Fibroblast of pulmonary artery (primary cell): ENCODE measurements around the gene RSPH9.

Experiments
- DNase-seq: peaks from one replicate; pipeline ENCODE4 v3.0.0-alpha.2; 2010; ENCODE audit warnings: low read depth
- H3K4me3 ChIP-seq: replicated peaks from 2 replicates; pipeline ENCODE4 v1.5.1; 2011; ENCODE audit warnings: low read depth, mild to moderate bottlenecking, control low read depth, low read length, moderate library complexity
- CTCF ChIP-seq: IDR thresholded peaks from 2 replicates; pipeline ENCODE4 v1.5.1; 2011; ENCODE audit warnings: mild to moderate bottlenecking, control low read depth, low read length, inconsistent platforms; ENCODE audit errors: missing control alignments

The RSPH9 gene, protein sequence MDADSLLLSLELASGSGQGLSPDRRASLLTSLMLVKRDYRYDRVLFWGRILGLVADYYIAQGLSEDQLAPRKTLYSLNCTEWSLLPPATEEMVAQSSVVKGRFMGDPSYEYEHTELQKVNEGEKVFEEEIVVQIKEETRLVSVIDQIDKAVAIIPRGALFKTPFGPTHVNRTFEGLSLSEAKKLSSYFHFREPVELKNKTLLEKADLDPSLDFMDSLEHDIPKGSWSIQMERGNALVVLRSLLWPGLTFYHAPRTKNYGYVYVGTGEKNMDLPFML

GRCh38 chr6:43644940-43645612 lies at the start of gene RSPH9:
TSS of gene RSPH9 (plus strand) at chr6:43645036. CDS start at chr6:43645099, 63 bp downstream.
- peak within 1 kb of the TSS; percentile 55 for H3K4me3 ChIP-seq
- peak; percentile 66 for DNase-seq
- TF ChIP-seq CTCF = no peak

GRCh38 chr6:43600595-43600994 lies 44.2 kb upstream of the RSPH9 start:
- no peak for DNase-seq
- no peak overlapping the region for H3K4me3 ChIP-seq
- TF ChIP-seq CTCF = no peak

- TF ChIP-seq CTCF = no peak
- DNase-seq = peak; percentile 89
- no peak overlapping the region for H3K4me3 ChIP-seq
These were observed 40.7 kb upstream of the RSPH9 start for GRCh38 chr6:43604174-43604573.

- TF ChIP-seq CTCF = no peak
- no peak for DNase-seq
- no peak overlapping the region for H3K4me3 ChIP-seq
These were observed 38.8 kb upstream of the RSPH9 start for GRCh38 chr6:43606019-43606418.

DNA sequence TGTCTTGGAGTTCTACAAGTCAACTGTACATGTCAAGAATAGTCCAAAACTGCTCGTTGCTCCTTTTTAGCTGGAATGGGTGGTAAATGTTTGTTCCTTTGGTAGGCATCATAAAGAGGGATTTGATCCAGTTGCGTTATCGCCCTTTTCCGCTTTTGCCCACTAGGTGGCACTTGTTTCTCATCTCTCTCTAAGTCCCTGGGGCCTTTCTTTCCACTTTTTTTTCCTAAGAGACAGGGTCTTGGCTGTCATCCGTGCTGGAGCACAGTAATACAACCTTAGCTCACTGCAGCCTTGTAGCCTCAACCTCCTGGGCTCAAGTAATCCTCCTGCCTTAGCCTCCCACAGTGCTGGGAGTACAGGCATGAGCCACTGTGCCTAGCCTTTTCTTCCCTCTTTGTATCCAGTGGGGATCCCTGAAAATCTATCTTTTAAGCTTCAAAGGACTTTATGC lies 36.5 kb upstream of the RSPH9 start:
- no peak overlapping the region for H3K4me3 ChIP-seq
- peak; percentile 91 for DNase-seq

DNA sequence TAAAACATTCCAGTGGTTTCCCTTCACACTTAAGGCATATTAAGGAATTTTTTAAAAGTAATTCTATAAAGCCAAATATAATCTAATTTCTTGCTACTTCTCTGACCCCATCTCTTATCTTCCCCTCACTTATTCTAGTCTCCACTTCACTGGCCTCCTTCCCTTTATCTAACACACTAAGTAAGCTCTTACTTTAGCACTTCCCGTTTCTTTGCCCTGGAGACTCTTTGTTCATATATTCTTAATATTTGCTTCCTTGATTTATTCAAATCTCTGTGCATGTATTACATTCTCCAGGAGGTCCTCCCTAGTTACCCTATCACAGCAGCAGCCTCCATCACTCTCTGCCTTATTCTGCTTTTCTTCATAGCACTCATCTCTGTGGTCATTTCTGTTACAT lies 36.0 kb upstream of the RSPH9 start:
- no peak for DNase-seq
- H3K4me3 ChIP-seq = no peak overlapping the region
- TF ChIP-seq CTCF = no peak

More for the DNA sequence above, 36.5 kb upstream of the RSPH9 start:
- TF ChIP-seq CTCF = peak; percentile 91

DNA sequence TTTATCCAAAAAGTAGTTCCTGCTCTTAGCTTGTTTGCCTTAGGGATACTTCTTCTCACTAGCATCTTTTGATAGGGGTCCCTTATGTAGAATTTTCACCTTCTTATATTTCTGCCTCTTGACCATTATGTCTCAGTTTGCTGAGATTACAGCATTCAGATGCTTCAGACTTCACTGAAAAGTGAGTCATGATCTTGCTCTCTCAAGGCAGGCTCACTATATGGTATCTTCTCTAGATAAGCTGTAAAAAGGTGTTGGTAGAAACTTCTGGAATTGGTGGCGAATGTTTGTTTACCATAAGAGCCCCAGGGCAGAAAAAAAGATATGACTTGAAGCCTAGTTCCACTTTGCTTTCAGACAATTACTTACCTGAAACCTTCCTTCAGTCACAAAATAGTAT lies 35.4 kb upstream of the RSPH9 start:
- no peak overlapping the region for H3K4me3 ChIP-seq
- DNase-seq = no peak
- no peak for TF ChIP-seq CTCF
